Cardiac muscle cell (in vitro differentiated cells and primary cell): ENCODE data around the gene TAF10. TPM values are rescaled to one million over a fixed set of nuclear protein-coding genes. Genes with fewer than 3 reads are reported as not detected.
A peak's percentile ranks its signal among the peaks of the same experiment; 100 is the strongest.

Experiments used
- DNase-seq, 2 donors: peaks; one replicate each; pipeline versions ENCODE4 v3.0.0 to v3.0.0-alpha.2; 2010 to 2017; ENCODE audit warnings: low read depth in 1 of 2, low spot score in 1 of 2
- H3K27ac ChIP-seq: fragments of 200-600 bp; sonication (generic); 2 replicates; pipeline ENCODE4 v1.5.1; 2016
- H3K27me3 ChIP-seq: fragments of 200-600 bp; sonication (generic); 2 replicates; pipeline ENCODE4 v1.6.0; 2016; ENCODE audit warnings: control low read depth
- H3K36me3 ChIP-seq: fragments of 200-600 bp; sonication (generic); 2 replicates; pipeline ENCODE4 v1.5.1; 2016; ENCODE audit warnings: control low read depth
- H3K4me1 ChIP-seq: fragments of 200-600 bp; sonication (generic); 2 replicates; pipeline ENCODE4 v1.8.1; 2017; ENCODE audit warnings: low read depth, mild to moderate bottlenecking, mixed run types
- H3K4me3 ChIP-seq: fragments of 200-600 bp; sonication (generic); 2 replicates; pipeline ENCODE4 v1.5.1; 2016; ENCODE audit warnings: mild to moderate bottlenecking
- H3K9me3 ChIP-seq: fragments of 200-600 bp; sonication (generic); 2 replicates; pipeline ENCODE4 v1.5.1; 2017; ENCODE audit warnings: low read depth, mild to moderate bottlenecking, control low read depth
- polyA plus RNA-seq: library from polyadenylated mRNA; unstranded; fragments of >200 nt; fragmentation: Nextera tagmentation; extraction: Ambion mirVana; gene quantifications from 2 replicates; pipeline ENCODE4 v1.2.1, GENCODE V29; 2016
- total RNA-seq: library from RNA; depleted of rRNA; stranded (reverse); fragments of >200 nt; gene quantifications from 2 replicates; pipeline ENCODE4 v1.2.3, GENCODE V29; 2016
- TF ChIP-seq, protein P1 (sequence below): IDR thresholded peaks from 2 replicates; pipeline ENCODE4 v1.5.1; 2012; ENCODE audit warnings: low read depth, mild to moderate bottlenecking, low read length

The TAF10 gene
- total and polyA plus RNA-seq, 2 experiments from 2014 or later: 72.6 to 316 TPM

DNA sequence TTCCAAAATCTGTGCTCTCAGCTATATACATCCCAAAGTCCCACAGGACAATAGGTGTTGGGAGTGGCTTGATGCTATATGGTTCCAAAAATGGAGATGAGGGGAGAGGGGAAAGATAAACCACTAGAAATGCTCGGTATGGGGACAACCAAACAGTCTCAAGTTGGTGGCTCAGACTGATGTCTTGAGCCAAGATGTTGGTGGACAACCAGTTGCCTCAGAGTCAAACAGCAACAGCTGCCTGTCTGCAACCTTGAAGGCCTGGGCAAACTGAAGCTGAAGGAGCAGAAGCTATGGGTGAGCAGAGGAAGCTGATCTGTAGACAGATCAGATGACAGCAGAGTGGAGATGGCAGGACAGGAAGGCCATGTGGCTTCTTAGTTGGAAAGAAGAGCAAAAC is 12.6 kb downstream of the TAF10 start:
- Histone ChIP-seq H3K36me3 (peaks cover 21% of the 10 kb centered on the region), H3K9me3 (no peaks in the 10 kb centered on the region), H3K4me1 (peaks cover 20% of the 10 kb centered on the region), H3K4me3 (no peak overlapping the region), H3K27ac (no peak overlapping the region), H3K27me3 (no peaks in the 10 kb centered on the region)
- TF ChIP-seq, protein P1, sequence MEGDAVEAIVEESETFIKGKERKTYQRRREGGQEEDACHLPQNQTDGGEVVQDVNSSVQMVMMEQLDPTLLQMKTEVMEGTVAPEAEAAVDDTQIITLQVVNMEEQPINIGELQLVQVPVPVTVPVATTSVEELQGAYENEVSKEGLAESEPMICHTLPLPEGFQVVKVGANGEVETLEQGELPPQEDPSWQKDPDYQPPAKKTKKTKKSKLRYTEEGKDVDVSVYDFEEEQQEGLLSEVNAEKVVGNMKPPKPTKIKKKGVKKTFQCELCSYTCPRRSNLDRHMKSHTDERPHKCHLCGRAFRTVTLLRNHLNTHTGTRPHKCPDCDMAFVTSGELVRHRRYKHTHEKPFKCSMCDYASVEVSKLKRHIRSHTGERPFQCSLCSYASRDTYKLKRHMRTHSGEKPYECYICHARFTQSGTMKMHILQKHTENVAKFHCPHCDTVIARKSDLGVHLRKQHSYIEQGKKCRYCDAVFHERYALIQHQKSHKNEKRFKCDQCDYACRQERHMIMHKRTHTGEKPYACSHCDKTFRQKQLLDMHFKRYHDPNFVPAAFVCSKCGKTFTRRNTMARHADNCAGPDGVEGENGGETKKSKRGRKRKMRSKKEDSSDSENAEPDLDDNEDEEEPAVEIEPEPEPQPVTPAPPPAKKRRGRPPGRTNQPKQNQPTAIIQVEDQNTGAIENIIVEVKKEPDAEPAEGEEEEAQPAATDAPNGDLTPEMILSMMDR: no peak
- DNase-seq: no peak

DNA sequence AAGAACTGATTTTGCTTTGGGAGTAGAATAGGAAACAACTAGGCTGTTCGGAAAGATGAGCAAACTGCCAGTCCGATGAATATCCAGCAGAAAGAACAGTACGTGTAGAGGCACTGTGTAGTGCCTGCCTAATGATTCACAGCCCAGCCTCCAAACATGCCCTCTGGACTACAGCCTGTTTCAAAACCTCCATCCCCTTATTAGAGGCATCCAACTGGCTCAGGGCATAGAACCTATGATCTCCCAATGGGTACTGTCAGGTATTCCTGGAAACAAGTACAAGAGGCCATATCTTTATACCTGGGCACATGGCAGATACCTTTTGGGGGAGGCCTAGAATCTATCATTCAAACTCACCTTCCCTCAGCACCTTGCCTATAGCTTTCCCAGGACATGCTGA is 13.5 kb downstream of the TAF10 start:
- H3K27ac ChIP-seq: peak overlapping the region; percentile 67
- no peaks in the 10 kb centered on the region for H3K27me3 ChIP-seq
- TF ChIP-seq, protein P1: no peak
- DNase-seq: no peak
- H3K4me3 ChIP-seq: no peak overlapping the region
- peaks cover 21% of the 10 kb centered on the region for H3K36me3 ChIP-seq
- no peaks in the 10 kb centered on the region for H3K9me3 ChIP-seq
- peaks cover 20% of the 10 kb centered on the region for H3K4me1 ChIP-seq

DNA sequence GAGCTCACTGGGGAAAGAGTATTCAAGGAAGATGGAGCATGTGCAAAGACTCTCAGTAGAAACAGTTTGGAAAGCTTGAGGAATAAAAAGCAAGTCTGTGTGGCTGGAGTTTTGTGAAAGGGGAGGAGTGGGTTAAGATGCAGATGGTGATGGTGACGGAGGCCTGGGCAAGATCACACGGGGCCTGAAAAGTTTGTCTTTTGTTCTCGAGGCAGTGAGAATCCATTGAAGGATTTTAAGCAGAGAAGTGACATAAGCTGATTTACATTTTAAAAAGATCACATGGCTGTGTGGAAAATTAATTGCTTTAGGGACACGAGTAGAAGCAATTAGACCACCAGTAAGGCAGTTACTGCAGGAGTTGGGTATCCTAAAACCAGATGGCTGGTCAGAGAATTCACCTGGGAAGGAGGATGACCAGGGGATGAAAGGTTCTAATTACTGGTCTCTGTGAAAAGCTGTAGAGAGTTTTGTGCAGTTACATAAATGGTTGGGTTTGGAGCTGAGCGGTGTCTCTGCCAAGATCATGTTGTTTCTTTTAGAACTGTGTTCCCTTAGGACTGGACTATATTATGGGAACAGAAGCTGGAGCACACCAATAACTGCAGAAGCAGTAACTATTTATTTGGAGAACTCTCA is 15.7 kb downstream of the TAF10 start:
- no peak for DNase-seq
- TF ChIP-seq, protein P1: no peak
- Histone ChIP-seq H3K36me3 (peaks cover 24% of the 10 kb centered on the region), H3K27ac (peak overlapping the region; percentile 56), H3K27me3 (no peaks in the 10 kb centered on the region), H3K4me3 (no peak overlapping the region), H3K9me3 (no peaks in the 10 kb centered on the region), H3K4me1 (peaks cover 19% of the 10 kb centered on the region)

DNA sequence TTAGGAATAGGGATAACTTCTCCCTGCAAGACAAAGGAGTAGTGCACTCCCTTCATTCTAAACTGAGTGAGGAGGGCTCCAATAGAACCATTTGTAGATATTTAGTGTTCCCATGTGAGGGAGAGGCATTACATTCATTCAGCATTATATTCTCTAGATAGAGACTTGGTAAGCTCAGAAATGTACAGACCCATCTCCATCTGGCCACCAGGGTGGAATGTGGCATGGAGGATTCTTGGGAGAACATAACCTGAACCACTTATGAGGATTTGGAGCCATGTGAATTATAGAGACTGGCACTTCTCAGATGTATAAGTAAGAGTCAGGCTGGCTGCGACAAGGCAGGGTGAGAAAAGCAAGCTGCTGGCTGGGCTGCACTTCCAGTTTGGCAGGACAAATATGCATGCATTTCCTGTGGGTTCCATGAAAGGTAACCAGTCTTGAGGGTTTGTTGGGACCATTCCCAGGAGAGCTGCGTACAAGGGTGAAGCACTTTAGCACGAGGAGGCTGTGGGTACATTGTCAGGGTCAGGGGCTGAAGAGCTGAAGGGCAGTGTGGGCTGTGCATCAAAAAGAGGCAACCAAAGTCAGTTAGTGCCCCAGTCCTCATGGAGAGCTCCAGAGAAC is 17.8 kb downstream of the TAF10 start:
- TF ChIP-seq, protein P1: no peak
- H3K36me3 ChIP-seq: peaks cover 5% of the 10 kb centered on the region
- H3K9me3 ChIP-seq: no peaks in the 10 kb centered on the region
- H3K4me3 ChIP-seq: no peak overlapping the region
- H3K27ac ChIP-seq: no peak overlapping the region
- no peak for DNase-seq
- H3K27me3 ChIP-seq: no peaks in the 10 kb centered on the region
- peaks cover 19% of the 10 kb centered on the region for H3K4me1 ChIP-seq

DNA sequence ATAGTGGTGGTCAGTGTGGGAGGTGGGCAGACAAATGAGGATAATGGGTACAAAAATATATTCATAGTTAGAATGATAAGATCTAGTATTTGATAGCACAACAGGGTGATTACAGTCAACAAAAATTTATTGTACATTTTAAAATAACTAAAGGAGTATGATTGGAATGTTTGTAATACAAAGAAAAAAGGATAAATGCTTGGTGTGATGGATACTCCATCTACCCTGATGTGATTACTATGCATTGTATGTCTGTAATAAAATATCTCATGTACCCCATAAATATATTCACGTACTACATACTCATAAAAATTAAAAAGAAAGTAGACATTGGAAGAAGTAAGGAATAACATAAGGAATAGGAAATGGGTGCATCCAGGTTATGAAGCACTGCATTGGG is 24.0 kb downstream of the TAF10 start:
- DNase-seq: no peak
- no peaks in the 10 kb centered on the region for H3K27me3 ChIP-seq
- no peak overlapping the region for H3K4me3 ChIP-seq
- TF ChIP-seq, protein P1: no peak
- H3K9me3 ChIP-seq: no peaks in the 10 kb centered on the region
- no peaks in the 10 kb centered on the region for H3K4me1 ChIP-seq
- peaks cover 9% of the 10 kb centered on the region for H3K36me3 ChIP-seq
- H3K27ac ChIP-seq: no peak overlapping the region
